Pulmonary artery endothelial cell (primary cell): Measurements from ENCODE around the gene DDX19B. TPM values are rescaled to one million over a fixed set of nuclear protein-coding genes. Genes with fewer than 3 reads are reported as not detected.
"Not testable (repeated sequence)": the region's sequence is repeated elsewhere in the genome, so short reads cannot be mapped to it uniquely, and the experiment has no call there.

Source experiments
- DNase-seq: peaks from one replicate; pipeline ENCODE4 v3.0.0-alpha.2; 2011; ENCODE audit warnings: low read depth, low spot score
- total RNA-seq: library from RNA; depleted of rRNA; stranded (reverse); fragments of >200 nt; gene quantifications from 2 replicates; pipeline ENCODE4 v1.2.3, GENCODE V29; 2014

The DDX19B gene
- total RNA-seq, 1 donor from 2014 or later = 37.1 TPM

DNA sequence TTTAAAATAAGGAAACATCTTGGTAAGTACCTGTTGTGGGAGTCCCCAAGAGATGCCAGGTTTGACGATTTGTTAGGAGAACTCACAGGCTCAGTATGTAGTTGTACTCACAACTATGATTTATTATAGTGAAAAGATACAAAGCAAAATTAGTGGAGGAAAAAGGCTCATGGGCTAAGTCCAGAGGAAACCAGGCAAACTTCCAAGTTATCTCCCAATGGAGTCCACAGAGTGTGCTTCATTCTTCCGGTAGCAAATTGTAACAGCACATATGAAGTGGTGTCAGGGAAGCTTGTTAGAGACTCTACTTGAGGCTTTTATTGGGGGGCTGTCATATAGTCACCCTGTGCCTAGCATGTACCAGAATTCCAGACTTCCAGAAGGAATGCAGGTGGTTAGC lies 50.0 kb downstream of the DDX19B start:
- DNase-seq = no peak

DNA sequence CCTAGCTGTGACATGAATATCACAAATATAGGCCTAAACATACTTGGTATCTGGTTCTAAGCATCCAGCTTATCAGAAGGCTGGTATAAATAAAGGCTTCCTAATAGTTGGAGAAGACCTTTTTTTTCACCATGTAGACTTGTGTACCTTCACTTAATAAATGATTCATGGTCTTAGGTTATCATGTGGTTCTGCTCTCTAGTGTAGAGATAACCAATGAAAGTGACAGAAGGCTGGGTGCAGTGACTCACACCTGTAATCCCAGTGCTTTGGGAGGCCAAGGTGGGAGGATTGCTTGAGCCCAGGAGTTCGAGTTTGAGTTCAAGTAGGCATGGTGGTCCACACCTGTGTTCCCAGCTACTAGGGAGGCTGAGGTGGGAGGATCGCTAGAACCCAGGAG lies 50.8 kb downstream of the DDX19B start:
- no peak for DNase-seq

DNA sequence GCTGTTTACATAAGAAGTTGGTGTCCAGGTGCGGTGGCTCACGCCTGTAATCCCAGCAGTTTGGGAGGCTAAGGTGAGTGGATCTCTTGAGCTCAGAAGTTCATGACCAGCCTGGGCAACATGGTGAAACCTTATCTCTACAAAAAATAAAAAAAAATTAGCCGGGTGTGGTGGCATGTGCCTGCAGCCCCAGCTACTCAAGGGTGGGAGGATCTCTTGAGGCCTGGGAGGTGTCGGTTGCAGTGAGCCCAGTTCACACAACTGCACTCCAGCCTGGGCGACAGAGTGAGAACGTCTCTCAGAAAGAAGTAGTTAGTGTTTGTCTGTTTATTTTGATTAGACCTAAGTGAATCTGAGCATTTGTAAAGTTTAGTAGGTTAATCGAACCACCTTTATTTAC lies 60.6 kb downstream of the DDX19B start:
- no peak for DNase-seq

DNA sequence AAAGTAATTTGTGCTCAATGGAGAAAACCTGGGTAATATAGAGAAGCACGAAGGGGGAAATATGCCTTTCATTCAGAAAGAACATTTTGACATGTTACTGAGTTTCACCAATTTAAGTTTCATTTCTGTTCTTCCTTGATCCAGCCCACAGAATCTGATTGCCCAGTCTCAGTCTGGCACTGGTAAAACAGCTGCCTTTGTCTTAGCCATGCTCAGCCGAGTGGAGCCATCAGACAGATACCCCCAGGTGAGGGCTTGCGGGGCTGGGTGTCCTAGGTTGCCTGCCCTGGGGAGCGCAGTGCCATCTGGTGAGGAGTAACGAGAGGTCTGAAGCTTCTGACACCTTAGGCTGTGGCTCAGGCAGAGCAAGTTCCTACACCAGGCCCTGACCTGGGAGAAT lies 65.4 kb downstream of the DDX19B start:
- no peak for DNase-seq

DNA sequence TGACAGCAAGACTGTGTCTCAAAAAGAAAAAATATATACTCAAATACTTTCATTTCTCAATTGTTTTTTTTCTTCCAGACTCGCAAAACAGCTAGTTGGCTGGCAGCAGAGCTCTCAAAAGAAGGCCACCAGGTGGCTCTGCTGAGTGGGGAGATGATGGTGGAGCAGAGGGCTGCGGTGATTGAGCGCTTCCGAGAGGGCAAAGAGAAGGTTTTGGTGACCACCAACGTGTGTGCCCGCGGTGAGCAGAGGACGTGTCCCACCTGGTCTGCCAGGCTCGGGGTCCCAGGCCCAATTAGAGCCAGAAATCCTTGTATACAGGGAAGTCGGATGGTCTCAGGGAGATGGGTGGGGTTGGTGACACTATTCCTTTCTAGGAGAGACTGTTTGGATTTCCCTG lies 71.2 kb downstream of the DDX19B start:
- DNase-seq = not testable (repeated sequence)

DNA sequence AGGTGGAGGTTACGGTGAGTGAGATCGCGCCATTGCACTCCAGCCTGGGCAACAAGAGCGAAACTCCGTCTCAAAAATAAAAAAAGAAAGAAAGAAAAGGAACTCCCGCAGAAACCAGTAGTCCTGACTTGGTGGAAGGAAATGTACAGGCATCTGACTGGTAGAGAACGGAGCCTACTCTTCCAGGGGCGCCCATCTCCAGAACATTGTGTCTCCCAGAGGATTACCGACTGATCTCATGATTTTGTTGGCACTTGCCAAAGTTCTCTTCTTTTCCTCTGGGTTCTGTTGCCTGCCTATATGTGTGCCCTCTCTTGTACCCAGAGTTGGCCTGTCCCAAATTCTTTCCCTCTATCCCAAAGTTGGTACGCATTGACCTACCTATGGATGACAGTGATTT lies 71.9 kb downstream of the DDX19B start:
- DNase-seq = no peak

DNA sequence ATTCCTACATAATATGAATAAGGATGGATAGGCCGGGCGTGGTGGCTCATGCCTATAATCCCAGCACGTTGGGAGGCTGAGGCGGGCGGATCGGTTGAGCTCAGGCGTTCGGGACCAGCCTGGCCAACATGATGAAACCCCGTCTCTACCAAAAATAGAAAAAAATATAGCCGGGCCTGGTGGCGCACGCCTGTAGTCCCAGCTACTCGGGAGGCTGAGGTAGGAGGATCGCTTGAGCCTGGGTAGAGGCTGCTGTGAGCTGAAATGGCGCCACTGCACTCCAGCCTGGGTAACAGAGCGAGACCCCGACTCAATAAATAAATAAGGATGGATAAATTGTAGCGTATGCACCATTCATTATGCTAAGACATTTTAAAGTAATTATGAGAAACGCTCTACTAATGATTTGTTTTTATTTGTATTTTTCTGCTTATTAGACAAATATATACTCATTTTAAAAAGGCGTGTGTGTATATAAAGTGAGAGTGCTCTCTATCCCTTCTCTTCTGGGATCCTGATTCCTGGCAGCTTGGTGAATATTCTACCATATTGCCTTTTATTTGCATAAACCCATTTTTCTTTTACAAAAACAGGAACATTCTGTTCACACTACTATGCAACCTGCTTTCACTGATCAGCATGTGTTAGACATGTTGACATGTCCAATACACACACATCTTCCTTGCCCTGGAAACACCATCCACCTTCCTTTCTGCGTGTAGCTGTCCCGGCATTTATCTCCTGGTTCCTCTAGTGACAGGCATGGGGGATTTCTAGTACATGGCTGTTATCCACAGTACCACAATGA lies 74.1 kb downstream of the DDX19B start:
- DNase-seq = no peak

DNA sequence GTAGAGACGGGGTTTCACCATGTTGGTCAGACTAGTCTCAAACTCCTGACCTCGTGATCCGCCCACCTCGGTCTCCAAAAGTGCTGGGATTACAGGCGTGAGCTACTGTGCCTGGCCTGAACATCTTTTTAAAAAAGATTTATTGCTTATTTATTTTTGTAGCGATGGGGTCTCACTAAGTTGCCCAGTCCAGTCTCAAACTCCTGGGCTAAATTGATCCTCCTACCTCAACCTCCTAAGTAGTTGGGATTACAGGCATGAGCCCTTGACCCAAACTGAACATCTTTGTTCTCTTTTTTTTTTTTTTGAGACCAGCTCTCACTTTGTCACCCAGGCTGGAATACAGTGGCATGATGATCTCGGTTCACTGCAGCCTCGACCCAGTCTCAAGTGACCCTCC lies 75.2 kb downstream of the DDX19B start:
- DNase-seq = no peak

DNA sequence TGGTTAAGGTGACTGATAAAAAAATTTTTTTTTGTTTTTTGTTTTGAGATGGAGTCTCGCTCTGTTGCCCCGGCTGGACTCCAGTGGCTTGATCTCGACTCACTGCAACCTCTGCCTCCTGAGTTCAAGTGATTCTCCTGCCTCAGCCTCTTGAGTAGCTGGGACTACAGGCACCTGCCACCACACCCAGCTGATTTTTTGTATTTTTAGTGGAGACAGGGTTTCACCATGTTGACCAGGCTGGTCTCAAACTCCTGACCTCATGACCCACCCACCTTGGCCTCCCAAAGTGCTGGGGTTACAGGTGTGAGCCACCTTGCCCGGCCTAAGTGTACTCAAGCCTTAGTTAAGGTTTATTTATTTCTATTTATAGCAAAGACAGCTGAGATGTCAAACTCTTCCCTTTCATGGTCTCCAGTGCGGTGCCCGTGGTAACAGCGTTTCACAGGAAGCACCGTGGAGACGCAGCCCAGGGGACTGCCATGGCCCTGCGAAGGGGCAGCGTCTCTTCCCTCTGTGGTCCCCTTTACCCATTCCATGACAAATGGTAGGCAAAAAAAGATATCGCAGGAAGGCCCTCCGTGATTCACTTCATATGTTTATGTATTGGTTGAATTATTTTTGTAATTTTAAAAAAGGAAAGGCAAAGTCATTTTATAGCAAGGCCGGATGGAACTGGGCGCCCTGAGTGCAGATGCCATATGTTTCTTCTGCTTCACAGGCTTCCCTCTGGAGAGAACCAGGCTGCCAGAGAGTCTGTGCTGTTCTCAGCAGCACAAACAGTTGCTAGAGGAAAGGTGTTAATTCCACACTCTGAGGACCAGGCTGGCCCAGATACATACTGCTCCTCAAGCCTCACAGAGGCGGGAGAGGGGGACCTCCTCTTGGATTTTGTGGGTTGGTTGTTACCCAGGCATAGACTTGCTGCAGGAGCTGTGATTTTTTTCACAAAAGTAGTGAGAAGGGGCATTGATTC lies 76.9 kb downstream of the DDX19B start:
- no peak for DNase-seq

DNA sequence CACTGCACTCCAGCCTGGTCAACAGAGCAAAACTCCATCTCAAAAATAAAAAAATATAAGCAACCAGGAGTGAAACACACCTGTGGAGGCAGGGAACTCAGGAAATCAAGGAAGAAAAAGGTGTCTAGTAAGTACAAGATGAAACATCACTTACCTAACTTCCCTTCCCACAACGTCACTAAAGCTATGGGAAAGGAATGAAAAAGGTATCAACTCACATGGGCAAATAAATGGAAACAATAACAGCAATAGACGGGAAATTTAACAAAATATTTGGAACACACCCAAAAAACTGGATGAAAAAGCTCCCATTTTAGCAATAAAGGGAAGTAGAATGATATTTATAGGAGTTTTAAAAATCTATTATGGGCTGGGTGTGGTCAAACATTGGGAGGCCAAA lies 78.8 kb downstream of the DDX19B start:
- DNase-seq = no peak

DNA sequence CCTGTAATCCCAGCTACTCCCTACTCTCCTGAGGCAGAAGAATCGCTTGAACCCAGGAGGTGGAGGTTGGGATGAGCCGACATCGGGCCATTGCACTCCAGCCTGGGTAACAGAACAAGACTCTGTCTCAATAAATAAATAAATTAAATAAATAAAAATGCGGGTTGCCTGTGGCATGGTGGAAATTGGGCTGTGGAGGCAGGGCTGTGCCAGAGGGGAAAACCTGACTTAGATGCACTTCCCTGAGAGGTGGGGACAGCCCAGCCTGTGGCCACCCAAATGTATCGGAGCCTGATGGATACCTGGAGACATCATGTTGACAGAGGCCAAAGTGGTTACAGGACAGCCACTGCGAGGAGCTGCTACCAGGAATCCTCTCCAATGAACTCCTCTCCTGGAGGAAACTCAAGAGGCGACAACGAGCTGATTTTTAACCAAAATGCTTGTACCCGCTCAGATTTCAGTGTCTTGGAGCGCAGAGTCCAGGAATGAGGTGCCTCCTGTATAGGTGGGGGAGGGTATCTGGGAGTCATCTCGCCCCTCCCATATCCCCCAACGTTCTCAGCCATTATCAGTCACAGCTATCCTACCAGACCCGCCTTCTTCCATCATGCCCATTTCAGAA lies 80.0 kb downstream of the DDX19B start:
- no peak for DNase-seq

DNA sequence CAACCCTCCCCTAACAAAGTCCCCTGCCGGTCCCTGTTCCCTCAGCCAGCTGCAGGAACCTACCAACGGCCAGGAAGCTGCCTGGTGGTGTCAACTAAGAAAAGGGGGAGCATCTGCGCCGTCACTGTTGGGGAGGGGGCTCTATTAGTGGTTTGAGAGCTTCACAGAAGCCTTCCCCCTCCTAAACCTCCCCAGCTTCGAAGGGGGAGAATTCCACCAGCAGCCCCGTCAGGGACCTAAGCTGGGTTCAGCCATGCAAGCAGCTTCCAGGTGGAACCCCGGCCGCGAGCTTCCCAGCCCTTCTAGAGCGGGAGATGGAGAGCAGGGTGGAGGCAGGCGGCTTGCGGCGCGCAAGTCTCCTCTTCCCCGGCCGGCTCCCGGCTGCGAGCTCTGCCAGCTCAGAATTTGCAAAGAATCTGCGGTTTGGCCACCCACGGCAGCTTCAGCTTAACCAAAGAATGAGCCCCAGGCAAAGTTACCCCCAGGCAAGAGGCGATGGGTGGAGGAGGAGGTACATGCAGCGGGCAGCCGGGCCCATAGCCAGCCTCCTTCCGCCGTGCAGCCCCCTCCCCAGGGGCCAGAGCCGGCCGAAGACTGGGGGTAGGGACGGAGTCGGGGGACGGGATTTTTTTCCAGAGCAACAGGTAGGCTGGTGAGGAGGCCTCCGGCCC lies 81.4 kb downstream of the DDX19B start:
- no peak for DNase-seq

DNA sequence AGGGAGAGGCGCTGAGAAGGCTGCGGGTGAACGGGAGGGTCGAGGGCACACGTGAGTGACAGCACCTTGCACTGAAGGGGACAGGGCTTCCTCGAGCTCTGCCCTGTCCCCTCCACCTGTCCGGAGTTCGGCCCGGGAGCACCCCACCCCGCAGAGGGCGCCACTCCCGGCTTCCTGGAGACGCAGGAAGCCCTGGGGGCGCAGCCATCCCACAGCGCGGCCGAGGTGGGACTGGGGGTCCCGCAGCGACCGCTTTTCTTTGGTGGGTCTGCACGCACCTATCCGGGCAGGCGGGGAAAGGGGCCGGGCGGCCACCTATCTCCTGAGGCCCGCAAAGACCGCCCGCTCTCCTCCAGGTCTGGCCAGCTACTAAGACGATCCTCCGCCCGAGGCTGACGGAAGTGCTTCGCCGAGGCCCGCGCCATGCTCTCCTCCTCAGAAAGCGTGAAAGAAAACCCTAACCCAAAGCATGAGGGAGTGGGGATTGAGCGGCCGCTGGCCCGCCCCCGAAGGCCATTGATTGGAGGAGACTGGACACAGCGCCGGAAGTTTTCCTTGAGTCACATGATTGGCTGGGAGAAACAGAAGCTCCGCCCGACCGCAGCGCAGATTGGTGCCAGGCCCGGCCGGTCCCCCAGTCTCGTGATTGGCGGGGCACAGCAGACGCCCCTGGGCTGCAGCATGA lies 82.1 kb downstream of the DDX19B start:
- DNase-seq = peak; percentile 89

DNA sequence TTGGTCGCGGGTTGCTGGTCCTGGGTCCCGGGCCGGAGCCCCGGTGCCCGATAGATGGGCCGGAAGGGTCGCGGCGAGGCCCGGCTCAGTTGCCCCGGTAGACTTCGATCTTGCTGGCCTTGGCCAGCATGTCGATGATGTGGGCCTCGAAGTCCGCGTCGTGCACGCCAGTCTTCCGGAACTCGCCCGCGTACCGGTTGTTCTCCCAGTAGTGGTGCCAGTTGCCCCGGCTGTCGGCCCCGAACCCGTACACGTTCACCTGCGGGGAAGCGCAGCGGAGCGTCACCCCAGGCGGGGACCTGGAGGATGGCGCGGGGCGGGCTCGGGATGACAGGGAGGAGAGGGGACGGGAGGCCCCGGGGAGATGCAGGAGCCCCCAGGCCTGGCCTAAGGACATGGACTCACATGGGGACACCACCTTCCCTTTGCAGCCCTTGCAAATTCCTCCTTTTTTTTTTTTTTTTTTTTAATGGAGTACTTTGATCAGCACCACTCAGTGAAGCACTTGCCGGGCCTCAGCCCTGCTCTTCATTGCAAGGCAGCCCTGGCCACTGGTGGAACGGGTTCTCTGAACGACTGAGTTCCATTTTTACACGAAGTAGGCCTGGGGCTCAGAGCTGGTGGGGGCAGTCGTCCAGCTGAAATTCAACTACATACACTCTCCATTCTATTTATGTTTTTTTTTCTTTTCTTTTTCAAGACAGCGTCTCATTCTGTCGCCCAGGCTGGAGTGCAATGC lies 82.8 kb downstream of the DDX19B start:
- no peak for DNase-seq

DNA sequence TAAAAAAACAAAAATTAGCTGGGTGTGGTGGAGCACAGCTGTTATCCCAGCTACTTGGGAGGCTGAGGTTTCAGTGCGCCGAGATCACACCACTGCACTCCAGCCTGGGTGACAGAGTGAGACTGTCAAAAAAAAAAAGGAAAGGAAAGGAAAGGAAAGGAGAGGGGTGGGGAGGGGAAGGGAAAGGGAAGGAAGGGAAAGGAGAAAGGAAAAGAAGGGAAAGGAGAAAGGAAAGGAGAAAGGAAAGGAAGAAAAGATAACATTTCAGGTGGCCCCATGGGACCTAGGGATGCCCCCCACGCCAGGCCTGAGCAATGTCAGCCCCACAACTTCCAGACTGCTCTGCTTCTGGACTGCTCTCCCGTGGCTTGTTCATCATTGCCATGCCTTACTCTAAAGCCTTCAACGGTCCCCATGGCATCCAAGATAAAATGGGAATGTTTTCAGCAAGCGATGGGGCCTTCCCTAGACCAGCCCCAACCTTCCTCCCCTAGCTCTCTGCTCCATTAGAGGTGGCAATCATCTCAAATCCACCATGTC lies 84.5 kb downstream of the DDX19B start:
- no peak for DNase-seq

Other genes starting within 250 kb of the DDX19B start
- 15.4 and 23.8 TPM in 2 replicates for gene PDPR, start 184.9 kb upstream of the DDX19B start, total RNA-seq
- 0.04 TPM in 1 of 2 replicates, not detected in the other for gene CLEC18C, start 125.4 kb upstream of the DDX19B start, total RNA-seq
- 45.3 and 49.3 TPM in 2 replicates for gene EXOSC6, start 47.2 kb upstream of the DDX19B start, total RNA-seq
- 151 and 159 TPM in 2 replicates for gene AARS1, start 9.7 kb upstream of the DDX19B start, total RNA-seq
- gene DDX19A, start 47.7 kb downstream of the DDX19B start, total RNA-seq = 43.5 and 56.4 TPM in 2 replicates
- gene ST3GAL2, start 139.9 kb downstream of the DDX19B start, total RNA-seq = 42.4 and 48.1 TPM in 2 replicates
- gene FCSK, start 155.4 kb downstream of the DDX19B start, total RNA-seq = 10.1 and 10.5 TPM in 2 replicates
- gene COG4, start 224.4 kb downstream of the DDX19B start, total RNA-seq = 68.3 and 94.5 TPM in 2 replicates
- gene SF3B3, start 224.6 kb downstream of the DDX19B start, total RNA-seq = 90.4 and 151 TPM in 2 replicates